Neural progenitor cell (in vitro differentiated cells): ENCODE measurements around the gene USP16.

Source experiments
- EZH2 ChIP-seq: fragments of 200-600 bp; sonication (generic); IDR thresholded peaks from 2 replicates; pipeline ENCODE4 v1.6.1; 2017; ENCODE audit warnings: antibody characterized with exemption, mild to moderate bottlenecking, moderate library complexity
- TF ChIP-seq, protein P1 (sequence below): fragments of 200-600 bp; sonication (generic); IDR thresholded peaks from 2 replicates; pipeline ENCODE4 v1.5.1; 2017; ENCODE audit warnings: antibody characterized with exemption, mild to moderate bottlenecking

- TF ChIP-seq, protein P1, sequence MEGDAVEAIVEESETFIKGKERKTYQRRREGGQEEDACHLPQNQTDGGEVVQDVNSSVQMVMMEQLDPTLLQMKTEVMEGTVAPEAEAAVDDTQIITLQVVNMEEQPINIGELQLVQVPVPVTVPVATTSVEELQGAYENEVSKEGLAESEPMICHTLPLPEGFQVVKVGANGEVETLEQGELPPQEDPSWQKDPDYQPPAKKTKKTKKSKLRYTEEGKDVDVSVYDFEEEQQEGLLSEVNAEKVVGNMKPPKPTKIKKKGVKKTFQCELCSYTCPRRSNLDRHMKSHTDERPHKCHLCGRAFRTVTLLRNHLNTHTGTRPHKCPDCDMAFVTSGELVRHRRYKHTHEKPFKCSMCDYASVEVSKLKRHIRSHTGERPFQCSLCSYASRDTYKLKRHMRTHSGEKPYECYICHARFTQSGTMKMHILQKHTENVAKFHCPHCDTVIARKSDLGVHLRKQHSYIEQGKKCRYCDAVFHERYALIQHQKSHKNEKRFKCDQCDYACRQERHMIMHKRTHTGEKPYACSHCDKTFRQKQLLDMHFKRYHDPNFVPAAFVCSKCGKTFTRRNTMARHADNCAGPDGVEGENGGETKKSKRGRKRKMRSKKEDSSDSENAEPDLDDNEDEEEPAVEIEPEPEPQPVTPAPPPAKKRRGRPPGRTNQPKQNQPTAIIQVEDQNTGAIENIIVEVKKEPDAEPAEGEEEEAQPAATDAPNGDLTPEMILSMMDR: no peak
- no peak for TF ChIP-seq EZH2
These were observed 21.9 kb upstream of the USP16 start for GRCh38 chr21:29002442-29003144.
